Astrocyte of the hippocampus (primary cell): ENCODE results near the gene ANKRD6.
"Not testable (repeated sequence)": the region's sequence is repeated elsewhere in the genome, so short reads cannot be mapped to it uniquely, and the experiment has no call there.

ENCODE experiments used
- DNase-seq: peaks from one replicate; pipeline ENCODE4 v3.0.0; 2011; ENCODE audit warnings: low read depth, low spot score

The ANKRD6 gene

GRCh38 chr6:89432875-89433251 is at the start of gene ANKRD6:
Gene ANKRD6 (plus strand): TSS chr6:89433152. CDS start chr6:89566977, 133,825 bp downstream.
- DNase-seq: peak; percentile 92

GRCh38 chr6:89385156-89385667 is 47.7 kb upstream of the ANKRD6 start:
- DNase-seq: peak; percentile 50

- no peak for DNase-seq
Observed at GRCh38 chr6:89385846-89386245, 47.1 kb upstream of the ANKRD6 start.

GRCh38 chr6:89386917-89387491 is 45.9 kb upstream of the ANKRD6 start:
- DNase-seq: no peak

GRCh38 chr6:89387516-89388201 is 45.3 kb upstream of the ANKRD6 start:
- DNase-seq: peak; percentile 5

GRCh38 chr6:89388846-89389245 is 44.1 kb upstream of the ANKRD6 start:
- DNase-seq: no peak

- DNase-seq: no peak
Observed at GRCh38 chr6:89392823-89393222, 40.1 kb upstream of the ANKRD6 start.

GRCh38 chr6:89393659-89394058 is 39.3 kb upstream of the ANKRD6 start:
- DNase-seq: no peak

GRCh38 chr6:89397884-89398283 is 35.1 kb upstream of the ANKRD6 start:
- not testable (repeated sequence) for DNase-seq

GRCh38 chr6:89398762-89399525 is 34.0 kb upstream of the ANKRD6 start:
- no peak for DNase-seq

- DNase-seq: no peak
Observed at GRCh38 chr6:89400050-89400449, 32.9 kb upstream of the ANKRD6 start.

- no peak for DNase-seq
Observed at GRCh38 chr6:89400912-89401399, 32.0 kb upstream of the ANKRD6 start.

GRCh38 chr6:89402776-89403175 is 30.2 kb upstream of the ANKRD6 start:
- DNase-seq: no peak

- DNase-seq: no peak
Observed at GRCh38 chr6:89404512-89404911, 28.4 kb upstream of the ANKRD6 start.

GRCh38 chr6:89406141-89406540 is 26.8 kb upstream of the ANKRD6 start:
- no peak for DNase-seq

- DNase-seq: no peak
Observed at GRCh38 chr6:89409461-89410035, 23.4 kb upstream of the ANKRD6 start.

- peak; percentile 24 for DNase-seq
Observed at GRCh38 chr6:89410231-89410761, 22.7 kb upstream of the ANKRD6 start.

GRCh38 chr6:89410788-89411144 is 22.2 kb upstream of the ANKRD6 start:
- no peak for DNase-seq

GRCh38 chr6:89411145-89412070 is 21.5 kb upstream of the ANKRD6 start:
- DNase-seq: peak; percentile 53

GRCh38 chr6:89412071-89413005 is 20.6 kb upstream of the ANKRD6 start, which contains the start of gene RRAGD:
Gene RRAGD (minus strand): TSS chr6:89412273. CDS start chr6:89411993, 280 bp downstream.
- DNase-seq: peak; percentile 67
